SK-N-SH treated with all-trans-retinoic acid at 6 μM for 48 hours (cell line): Measurements from ENCODE around the gene STX18.

Experiments
- BACH2 ChIP-seq: fragments of 250-450 bp; sonication (Bioruptor Pico); IDR thresholded peaks from 2 replicates; pipeline ENCODE4 v1.9.0; 2021; ENCODE audit warnings: mild to moderate bottlenecking, borderline replicate concordance
- PPARA ChIP-seq: fragments of 250-450 bp; sonication (Bioruptor Pico); IDR thresholded peaks from 2 replicates; pipeline ENCODE4 v1.5.0; 2020; ENCODE audit warnings: mild to moderate bottlenecking, borderline replicate concordance
- RARB ChIP-seq: fragments of 250-450 bp; sonication (Bioruptor Pico); IDR thresholded peaks from 2 replicates; pipeline ENCODE4 v1.8.0; 2021; ENCODE audit warnings: mild to moderate bottlenecking, moderate library complexity
- TCF4 ChIP-seq: fragments of 250-450 bp; sonication (Bioruptor Pico); IDR thresholded peaks from 2 replicates; pipeline ENCODE4 v1.8.0; 2021; ENCODE audit warnings: mild to moderate bottlenecking, moderate library complexity, borderline replicate concordance
- TOX ChIP-seq: fragments of 250-450 bp; sonication (Bioruptor Pico); IDR thresholded peaks from 2 replicates; pipeline ENCODE4 v1.8.0; 2021; ENCODE audit warnings: mild to moderate bottlenecking, moderate library complexity, borderline replicate concordance
- ZFP3 ChIP-seq: fragments of 250-450 bp; sonication (Bioruptor Pico); IDR thresholded peaks from 2 replicates; pipeline ENCODE4 v1.5.0; 2020; ENCODE audit warnings: mild to moderate bottlenecking, moderate library complexity
- ZNF565 ChIP-seq: fragments of 450-650 bp; formaldehyde crosslinking; conservative IDR thresholded peaks from 2 replicates; pipeline ENCODE4 v1.5.0; 2020; ENCODE audit warnings: low read depth, mild to moderate bottlenecking, moderate library complexity
- ZNF70 ChIP-seq: fragments of 450-650 bp; formaldehyde crosslinking; IDR thresholded peaks from 2 replicates; pipeline ENCODE4 v1.5.0; 2020; ENCODE audit warnings: mild to moderate bottlenecking, moderate library complexity
- TF ChIP-seq, protein P1 (sequence below): fragments of 250-450 bp; sonication (Bioruptor Pico); IDR thresholded peaks from 2 replicates; pipeline ENCODE4 v1.8.0; 2020; ENCODE audit warnings: mild to moderate bottlenecking, moderate library complexity, borderline replicate concordance
- TF ChIP-seq, protein P2 (sequence below): fragments of 250-450 bp; sonication (Bioruptor Pico); IDR thresholded peaks from 2 replicates; pipeline ENCODE4 v1.5.1; 2020; ENCODE audit warnings: low read depth, mild to moderate bottlenecking, moderate library complexity

DNA sequence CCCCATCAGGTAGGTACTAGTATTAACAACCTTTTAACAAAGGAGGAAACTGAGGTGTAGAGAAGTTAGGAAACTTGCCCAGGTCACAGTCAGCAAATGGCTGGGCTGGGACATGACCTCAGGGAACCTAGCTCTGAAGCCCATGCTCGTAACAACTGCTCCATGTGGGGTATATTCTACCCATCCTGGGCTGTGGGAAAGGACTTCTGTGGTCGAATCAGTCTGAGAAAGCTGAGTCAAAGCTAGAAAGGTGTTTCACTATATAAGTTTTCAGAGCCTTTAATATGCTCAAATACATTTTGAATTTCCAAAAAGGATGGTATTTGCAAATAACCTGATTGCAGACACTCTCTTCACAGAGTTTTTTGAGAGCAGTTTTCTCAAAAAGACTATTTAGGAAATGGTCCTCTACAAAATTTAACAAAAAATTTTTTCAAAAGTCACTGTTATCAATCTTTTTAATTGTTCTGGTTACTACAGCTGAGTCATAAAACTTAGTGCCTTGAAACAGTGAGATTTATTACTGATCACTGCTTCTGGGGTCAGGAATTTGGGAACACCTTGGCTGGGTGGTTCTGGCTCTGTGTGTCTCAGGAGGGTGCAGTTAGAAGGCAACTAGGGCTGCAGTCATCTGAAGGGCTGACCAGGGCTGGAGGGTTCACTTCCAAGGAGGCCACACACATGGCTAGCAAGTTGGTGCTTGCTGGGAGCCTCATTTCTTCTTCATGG, 101.4 kb downstream of the STX18 start:
- no peak for TF ChIP-seq BACH2 (CRISPR knock-in tag)
- TF ChIP-seq, protein P1, sequence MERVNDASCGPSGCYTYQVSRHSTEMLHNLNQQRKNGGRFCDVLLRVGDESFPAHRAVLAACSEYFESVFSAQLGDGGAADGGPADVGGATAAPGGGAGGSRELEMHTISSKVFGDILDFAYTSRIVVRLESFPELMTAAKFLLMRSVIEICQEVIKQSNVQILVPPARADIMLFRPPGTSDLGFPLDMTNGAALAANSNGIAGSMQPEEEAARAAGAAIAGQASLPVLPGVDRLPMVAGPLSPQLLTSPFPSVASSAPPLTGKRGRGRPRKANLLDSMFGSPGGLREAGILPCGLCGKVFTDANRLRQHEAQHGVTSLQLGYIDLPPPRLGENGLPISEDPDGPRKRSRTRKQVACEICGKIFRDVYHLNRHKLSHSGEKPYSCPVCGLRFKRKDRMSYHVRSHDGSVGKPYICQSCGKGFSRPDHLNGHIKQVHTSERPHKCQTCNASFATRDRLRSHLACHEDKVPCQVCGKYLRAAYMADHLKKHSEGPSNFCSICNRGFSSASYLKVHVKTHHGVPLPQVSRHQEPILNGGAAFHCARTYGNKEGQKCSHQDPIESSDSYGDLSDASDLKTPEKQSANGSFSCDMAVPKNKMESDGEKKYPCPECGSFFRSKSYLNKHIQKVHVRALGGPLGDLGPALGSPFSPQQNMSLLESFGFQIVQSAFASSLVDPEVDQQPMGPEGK = no peak
- no peak for TF ChIP-seq PPARA (CRISPR knock-in tag)
- no peak for TF ChIP-seq ZNF565 (CRISPR knock-in tag)
- no peak for TF ChIP-seq TOX
- TF ChIP-seq ZFP3 = no peak
- TF ChIP-seq RARB (CRISPR knock-in tag) = no peak
- TF ChIP-seq, protein P2, sequence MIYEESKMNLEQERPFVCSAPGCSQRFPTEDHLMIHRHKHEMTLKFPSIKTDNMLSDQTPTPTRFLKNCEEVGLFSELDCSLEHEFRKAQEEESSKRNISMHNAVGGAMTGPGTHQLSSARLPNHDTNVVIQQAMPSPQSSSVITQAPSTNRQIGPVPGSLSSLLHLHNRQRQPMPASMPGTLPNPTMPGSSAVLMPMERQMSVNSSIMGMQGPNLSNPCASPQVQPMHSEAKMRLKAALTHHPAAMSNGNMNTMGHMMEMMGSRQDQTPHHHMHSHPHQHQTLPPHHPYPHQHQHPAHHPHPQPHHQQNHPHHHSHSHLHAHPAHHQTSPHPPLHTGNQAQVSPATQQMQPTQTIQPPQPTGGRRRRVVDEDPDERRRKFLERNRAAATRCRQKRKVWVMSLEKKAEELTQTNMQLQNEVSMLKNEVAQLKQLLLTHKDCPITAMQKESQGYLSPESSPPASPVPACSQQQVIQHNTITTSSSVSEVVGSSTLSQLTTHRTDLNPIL (CRISPR knock-in tag) = no peak
- TF ChIP-seq TCF4 (CRISPR knock-in tag) = no peak
- TF ChIP-seq ZNF70 (CRISPR knock-in tag) = no peak
